Measurements from ENCODE around the gene VAT1. TPM values are rescaled to one million over a fixed set of nuclear protein-coding genes. Genes with fewer than 3 reads are reported as not detected.
A peak's percentile ranks its signal among the peaks of the same experiment; 100 is the strongest.

VAT1 gene
- 100 to 1,000 TPM; 118 to 153 (median 131) TPM for total RNA-seq

- peak within 1 kb of the TSS; percentile 72 to 98 (median 88) for H3K4me3 ChIP-seq (replicated peaks in 1 of 3)
- 1% methylated on average over 19 to 28 of the region's 80 CpGs for WGBS, 2 donors
- peaks cover 8 to 49% of the 10 kb centered on the region in 2 donors for H3K4me1 ChIP-seq
- TF ChIP-seq CTCF (IDR thresholded peaks at IDR 0.05) (no peak), POLR2A (IDR thresholded peaks at IDR 0.05) (peak; percentile 62 to 76)
- intact Hi-C loops (cut with DNase I) = no loop called here
- no peaks in the 10 kb centered on the region for H3K27me3 ChIP-seq
- peak; percentile 81 to 82 for DNase-seq
- H3K27ac ChIP-seq = peak within 1 kb of the TSS; percentile 61 to 92 (median 84)
- H3K36me3 ChIP-seq = peaks cover 0 to 10% of the 10 kb centered on the region in 2 donors
- H3K9me3 ChIP-seq = no peaks in the 10 kb centered on the region
Measured at GRCh38 chr17:43021741-43022512, at the start of gene VAT1. TSS of gene VAT1 (minus strand) at chr17:43022385. CDS start at chr17:43022322, 63 bp downstream.

- Histone ChIP-seq H3K27me3 (no peaks in the 10 kb centered on the region), H3K36me3 (no peaks in the 10 kb centered on the region), H3K4me3 (replicated peaks in 1 of 3) (no peak overlapping the region), H3K27ac (no peak overlapping the region), H3K9me3 (no peaks in the 10 kb centered on the region), H3K4me1 (peaks cover 2 to 19% of the 10 kb centered on the region in 2 donors)
- intact Hi-C loops (cut with DNase I) = no loop called here
- 84 to 85% methylated on average over 1 of the region's 1 CpG for WGBS, 2 donors
- TF ChIP-seq POLR2A (IDR thresholded peaks at IDR 0.05) (no peak), CTCF (IDR thresholded peaks at IDR 0.05) (no peak)
- DNase-seq = no peak
Measured at GRCh38 chr17:43070872-43071271, 48.7 kb upstream of the VAT1 start.

- Histone ChIP-seq H3K4me3 (replicated peaks in 1 of 3) (no peak overlapping the region), H3K27ac (no peak overlapping the region), H3K4me1 (peaks cover 2 to 19% of the 10 kb centered on the region in 2 donors), H3K27me3 (no peaks in the 10 kb centered on the region), H3K36me3 (no peaks in the 10 kb centered on the region), H3K9me3 (no peaks in the 10 kb centered on the region)
- DNase-seq = no peak
- intact Hi-C loops (cut with DNase I) = no loop called here
- TF ChIP-seq CTCF (IDR thresholded peaks at IDR 0.05) (no peak), POLR2A (IDR thresholded peaks at IDR 0.05) (no peak)
- 68 to 83% methylated on average over 1 of the region's 1 CpG for WGBS, 2 donors
Measured at GRCh38 chr17:43070257-43070656, 48.1 kb upstream of the VAT1 start.

- intact Hi-C loops (cut with DNase I) = loop anchor here (10.0 kb wide), 1 partner anchor 65 kb away; the partner anchor contains the start of gene IFI35
- Histone ChIP-seq H3K36me3 (no peaks in the 10 kb centered on the region), H3K9me3 (no peaks in the 10 kb centered on the region), H3K27me3 (no peaks in the 10 kb centered on the region), H3K4me1 (peaks cover 2 to 19% of the 10 kb centered on the region in 2 donors), H3K4me3 (replicated peaks in 1 of 3) (no peak overlapping the region), H3K27ac (peak overlapping the region in 2 of 3 donors; percentile 40 to 88)
- 26 to 46% methylated on average over 3 of the region's 3 CpGs for whole genome bisulfite sequencing, 2 donors
- DNase-seq = no peak
- no peak for TF ChIP-seq CTCF (IDR thresholded peaks at IDR 0.05)
- no peak for TF ChIP-seq POLR2A (IDR thresholded peaks at IDR 0.05)
Measured at GRCh38 chr17:43069368-43069898, 47.2 kb upstream of the VAT1 start.

All from thyroid gland (tissue), 4 donors.